OCI-LY7 (cell line): ENCODE measurements around the gene JAKMIP2. TPM values are rescaled to one million over a fixed set of nuclear protein-coding genes. Genes with fewer than 3 reads are reported as not detected.

ENCODE experiments used
- BruUV-seq: library from RNA; stranded (reverse); fragments of 400-500 nt; replicated peaks from 2 replicates; lab custom pipeline; 2021; lab: Mats Ljungman, UMichigan
- CTCF ChIA-PET: fragments of 300-600 bp; sonication (Branson Sonifier 250); formaldehyde crosslinking; loops from one replicate; lab custom pipeline; 2022; ENCODE audit warnings: antibody characterized with exemption; ENCODE audit not compliant: unreplicated experiment; lab: Charles Lee
- POLR2A ChIA-PET: fragments of 300-600 bp; sonication (Branson Sonifier 250); formaldehyde crosslinking; loops from one replicate; lab custom pipeline; 2022; ENCODE audit warnings: antibody characterized with exemption; lab: Charles Lee
- DNase-seq: peaks from one replicate; pipeline ENCODE4 v3.0.0-alpha.2; 2015; ENCODE audit warnings: low spot score
- H2AFZ ChIP-seq: fragments of 200-600 bp; sonication (generic), shearing (Covaris generic); 2 replicates; pipeline ENCODE4 v1.6.1; 2014; ENCODE audit warnings: mild to moderate bottlenecking, antibody characterized with exemption, low read length, moderate library complexity
- H3K27ac ChIP-seq: fragments of 200-600 bp; sonication (generic); 2 replicates; pipeline ENCODE4 v1.5.1; 2014; ENCODE audit warnings: mixed run types, low read depth, mild to moderate bottlenecking, moderate library complexity, low read length, inconsistent platforms; ENCODE audit not compliant: poor library complexity, severe bottlenecking
- H3K36me3 ChIP-seq: fragments of 200-600 bp; sonication (generic); 2 replicates; pipeline ENCODE4 v1.6.1; 2014; ENCODE audit warnings: mild to moderate bottlenecking, antibody characterized with exemption, low read length, moderate library complexity, mixed read lengths; ENCODE audit not compliant: insufficient read depth
- H3K4me1 ChIP-seq: fragments of 200-600 bp; sonication (generic); 2 replicates; pipeline ENCODE4 v1.5.1; 2014; ENCODE audit warnings: mild to moderate bottlenecking, low read length; ENCODE audit not compliant: insufficient read depth, poor library complexity, severe bottlenecking
- H3K4me2 ChIP-seq: fragments of 200-600 bp; sonication (generic); 2 replicates; pipeline ENCODE4 v1.6.1; 2014; ENCODE audit warnings: mild to moderate bottlenecking, low read length
- H3K4me3 ChIP-seq: fragments of 200-600 bp; sonication (generic); 2 replicates; pipeline ENCODE4 v1.5.1; 2014; ENCODE audit warnings: mild to moderate bottlenecking, low read depth, low read length; ENCODE audit not compliant: poor library complexity, severe bottlenecking
- H3K79me2 ChIP-seq: fragments of 200-600 bp; sonication (generic); 2 replicates; pipeline ENCODE4 v1.6.1; 2016; ENCODE audit warnings: low read depth, mild to moderate bottlenecking, low read length, moderate library complexity, mixed read lengths; ENCODE audit not compliant: insufficient read depth
- H3K9me2 ChIP-seq: fragments of 200-600 bp; sonication (generic); 2 replicates; pipeline ENCODE4 v1.6.1; 2016; ENCODE audit warnings: mild to moderate bottlenecking, low read length, mixed read lengths; ENCODE audit not compliant: insufficient read depth
- H3K9me3 ChIP-seq: fragments of 200-600 bp; sonication (generic); 2 replicates; pipeline ENCODE4 v1.6.1; 2014; ENCODE audit warnings: mild to moderate bottlenecking, mixed run types, low read length, mixed read lengths
- H4K20me1 ChIP-seq: fragments of 200-600 bp; sonication (generic); 2 replicates; pipeline ENCODE4 v1.6.1; 2014; ENCODE audit warnings: mild to moderate bottlenecking, antibody characterized with exemption, low read length, moderate library complexity, mixed read lengths; ENCODE audit not compliant: insufficient read depth
- EZH2phosphoT487 ChIP-seq: fragments of 200-600 bp; sonication (generic); IDR thresholded peaks from 2 replicates; pipeline ENCODE4 v1.6.1; 2018; ENCODE audit warnings: low read depth, borderline replicate concordance, mild to moderate bottlenecking, mixed run types, antibody characterized with exemption, low read length, moderate library complexity, mixed read lengths
- intact Hi-C: fragments of 100-400 bp; cut with micrococcal nuclease; formaldehyde crosslinking; loops from one replicate; pipeline ENCODE4 v1.10.0; 2022; ENCODE audit not compliant: unreplicated experiment
- total RNA-seq, 2 experiments: library from RNA; depleted of rRNA in 1 of 2; stranded (reverse); fragments of >200 nt in 1 of 2; shearing (Covaris generic) in 1 of 2; gene quantifications; 2 replicates each; pipeline ENCODE4 v1.2.3, GENCODE V29; 2014 to 2022
- TF ChIP-seq, protein P1 (sequence below): fragments of 200-600 bp; sonication (generic); conservative IDR thresholded peaks from 2 replicates; pipeline ENCODE4 v1.5.1; 2014; ENCODE audit warnings: mild to moderate bottlenecking, antibody characterized with exemption, low read length, moderate library complexity, mixed read lengths

Gene JAKMIP2
- total RNA-seq, 2 experiments from 2014 or later = 4.0 to 14.5 TPM

DNA sequence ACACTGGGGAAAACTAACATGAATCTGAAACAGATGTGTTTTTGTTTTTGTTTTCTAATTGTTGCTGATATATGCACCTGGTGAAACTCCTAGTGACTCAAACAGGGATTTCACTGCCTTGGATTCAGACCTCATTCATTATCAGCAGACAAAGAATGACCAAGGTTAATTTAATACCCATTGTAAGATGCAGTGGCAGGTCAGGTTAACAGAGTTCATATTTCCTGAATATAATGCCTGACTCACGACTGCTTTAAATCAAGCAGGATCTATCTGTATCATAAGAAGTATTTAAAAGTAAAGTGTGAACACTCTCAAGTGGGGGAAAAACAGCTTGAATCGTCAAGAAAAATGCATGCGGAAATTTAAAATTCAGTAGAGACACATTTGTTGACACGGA lies 5.5 kb downstream of the JAKMIP2 start:
- no peak overlapping the region for H3K4me3 ChIP-seq
- H3K79me2 ChIP-seq = peaks cover 20% of the 10 kb centered on the region; the same call in 1 of the 2 replicates
- no peak overlapping the region for H3K27ac ChIP-seq
- no peaks in the 10 kb centered on the region for H4K20me1 ChIP-seq
- H3K9me2 ChIP-seq = no peaks in the 10 kb centered on the region
- TF ChIP-seq, protein P1, sequence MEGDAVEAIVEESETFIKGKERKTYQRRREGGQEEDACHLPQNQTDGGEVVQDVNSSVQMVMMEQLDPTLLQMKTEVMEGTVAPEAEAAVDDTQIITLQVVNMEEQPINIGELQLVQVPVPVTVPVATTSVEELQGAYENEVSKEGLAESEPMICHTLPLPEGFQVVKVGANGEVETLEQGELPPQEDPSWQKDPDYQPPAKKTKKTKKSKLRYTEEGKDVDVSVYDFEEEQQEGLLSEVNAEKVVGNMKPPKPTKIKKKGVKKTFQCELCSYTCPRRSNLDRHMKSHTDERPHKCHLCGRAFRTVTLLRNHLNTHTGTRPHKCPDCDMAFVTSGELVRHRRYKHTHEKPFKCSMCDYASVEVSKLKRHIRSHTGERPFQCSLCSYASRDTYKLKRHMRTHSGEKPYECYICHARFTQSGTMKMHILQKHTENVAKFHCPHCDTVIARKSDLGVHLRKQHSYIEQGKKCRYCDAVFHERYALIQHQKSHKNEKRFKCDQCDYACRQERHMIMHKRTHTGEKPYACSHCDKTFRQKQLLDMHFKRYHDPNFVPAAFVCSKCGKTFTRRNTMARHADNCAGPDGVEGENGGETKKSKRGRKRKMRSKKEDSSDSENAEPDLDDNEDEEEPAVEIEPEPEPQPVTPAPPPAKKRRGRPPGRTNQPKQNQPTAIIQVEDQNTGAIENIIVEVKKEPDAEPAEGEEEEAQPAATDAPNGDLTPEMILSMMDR = no peak
- TF ChIP-seq EZH2phosphoT487 = no peak
- H2AFZ ChIP-seq = no peak overlapping the region
- POLR2A ChIA-PET = interaction anchor here (1.2 kb wide), 1 partner anchor 10 kb away, joined by 4 read pairs; no protein-coding TSS in a partner anchor
- H3K36me3 ChIP-seq = no peaks in the 10 kb centered on the region; the same call in 1 of the 2 replicates
- peaks cover 6% of the 10 kb centered on the region for H3K9me3 ChIP-seq
- CTCF ChIA-PET = no interaction called here
- no peak overlapping the region for H3K4me2 ChIP-seq
- intact Hi-C loops = no loop called here
- BruUV-seq = no TSS peak
- peaks cover 22% of the 10 kb centered on the region for H3K4me1 ChIP-seq
- no peak for DNase-seq

DNA sequence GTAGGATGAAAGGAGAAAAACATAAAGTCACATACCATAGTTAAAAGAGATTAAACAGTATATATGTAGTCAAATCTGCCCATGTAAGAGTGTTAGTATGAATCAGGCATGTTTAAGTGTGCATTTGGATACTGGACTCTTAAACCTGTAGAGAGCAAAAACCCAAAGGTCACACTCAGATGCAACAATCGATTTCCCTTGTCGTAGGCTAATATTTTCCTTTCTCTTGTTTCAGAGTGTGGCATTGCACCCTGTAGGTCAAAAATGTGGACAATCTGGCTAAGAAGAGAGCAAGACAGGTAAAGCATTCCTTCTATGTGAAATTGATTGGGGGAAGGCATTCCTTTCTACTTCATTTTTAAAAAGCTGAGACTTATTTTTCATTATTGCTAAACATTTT lies 8.9 kb downstream of the JAKMIP2 start:
- ChIA-PET CTCF (no interaction called here), POLR2A (interaction anchor here (0.6 to 1.4 kb wide), 2 partner anchors 9 to 39 kb away, joined by 3 to 5 read pairs; partner anchors contain the start of gene JAKMIP2)
- no TSS peak for BruUV-seq
- Histone ChIP-seq H3K4me1 (no peaks in the 10 kb centered on the region), H3K9me3 (peaks cover 6% of the 10 kb centered on the region), H3K27ac (no peak overlapping the region), H3K79me2 (no peaks in the 10 kb centered on the region), H3K9me2 (no peaks in the 10 kb centered on the region), H4K20me1 (no peaks in the 10 kb centered on the region), H3K4me3 (no peak overlapping the region), H2AFZ (no peak overlapping the region), H3K36me3 (no peaks in the 10 kb centered on the region), H3K4me2 (no peak overlapping the region)
- DNase-seq = no peak
- TF ChIP-seq, protein P1 = no peak
- no peak for TF ChIP-seq EZH2phosphoT487
- intact Hi-C loops = no loop called here

DNA sequence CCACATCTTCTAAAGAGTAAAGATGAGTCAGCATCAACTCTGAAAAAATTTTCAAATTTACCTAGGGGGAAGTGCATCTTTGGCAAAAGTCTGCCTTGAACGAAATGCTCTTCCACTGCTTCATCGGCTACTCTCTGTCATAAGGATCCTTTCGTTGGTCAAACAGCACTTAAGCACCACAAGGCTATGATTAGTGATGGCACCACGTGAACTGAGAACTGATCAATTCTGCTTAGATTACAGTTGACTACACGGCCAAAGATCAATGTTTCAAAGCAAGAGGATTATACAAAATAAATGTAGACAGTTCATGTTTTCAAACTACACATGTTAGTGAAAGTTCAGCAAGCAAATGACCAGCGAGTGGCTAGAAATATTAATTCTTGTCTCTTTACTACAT lies 9.4 kb downstream of the JAKMIP2 start:
- TF ChIP-seq, protein P1 = no peak
- no peak for TF ChIP-seq EZH2phosphoT487
- no peaks in the 10 kb centered on the region for H3K4me1 ChIP-seq
- peaks cover 6% of the 10 kb centered on the region for H3K9me3 ChIP-seq
- no peak overlapping the region for H3K4me2 ChIP-seq
- H4K20me1 ChIP-seq = no peaks in the 10 kb centered on the region
- H2AFZ ChIP-seq = no peak overlapping the region
- CTCF ChIA-PET = no interaction called here
- H3K27ac ChIP-seq = no peak overlapping the region
- H3K9me2 ChIP-seq = no peaks in the 10 kb centered on the region
- no peak overlapping the region for H3K4me3 ChIP-seq
- no peak for DNase-seq
- intact Hi-C loops = no loop called here
- POLR2A ChIA-PET = no interaction called here
- H3K36me3 ChIP-seq = no peaks in the 10 kb centered on the region
- no peaks in the 10 kb centered on the region for H3K79me2 ChIP-seq
- BruUV-seq = no TSS peak
